Fibroblast of skin of abdomen (primary cell): ENCODE data around the gene PBRM1.

Source experiments
- DNase-seq: peaks from one replicate; pipeline ENCODE4 v3.0.0-alpha.2; 2013

PBRM1 gene

DNA sequence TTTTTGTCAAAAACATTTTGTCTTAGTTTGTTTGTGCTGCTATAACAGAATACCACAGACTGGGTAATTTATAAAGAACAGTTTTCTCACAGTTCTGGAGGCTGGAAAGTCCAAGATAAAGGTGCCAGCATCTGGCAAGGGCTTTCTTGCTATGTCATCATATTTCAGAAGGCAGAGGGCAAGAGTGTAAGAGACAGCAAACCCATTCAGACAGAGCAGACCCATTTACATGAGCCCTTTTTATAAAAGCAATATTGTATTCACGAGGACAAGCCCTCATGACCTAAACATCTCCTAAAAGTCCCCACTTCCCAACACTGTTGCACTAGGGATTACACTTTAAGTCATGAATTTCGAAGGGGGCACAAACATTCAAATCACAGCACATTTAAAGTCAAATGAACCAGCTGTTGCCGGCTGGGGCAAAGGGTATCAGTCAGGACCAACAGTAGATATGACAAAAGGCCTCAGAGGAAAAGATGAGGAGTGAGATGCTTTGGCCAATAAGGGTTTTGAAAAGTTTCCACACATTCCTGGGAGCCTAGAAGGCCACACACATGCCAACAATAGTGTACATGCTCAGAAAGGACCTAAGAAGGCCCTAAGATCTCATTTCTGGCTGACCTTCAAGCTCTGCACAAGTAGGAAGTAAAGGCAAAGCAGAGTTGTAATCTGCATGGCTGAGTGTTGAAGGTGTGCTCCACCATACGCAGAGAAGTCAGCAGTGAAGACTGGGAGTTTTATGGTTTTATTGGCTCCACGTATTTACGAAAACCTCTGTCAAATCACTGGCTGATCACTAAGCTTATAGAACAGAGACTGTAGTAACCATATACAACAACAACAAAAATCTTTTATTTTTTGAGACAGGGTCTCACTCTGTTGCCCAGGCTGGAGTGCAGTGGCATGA is 111.4 kb downstream of the PBRM1 start:
- no peak for DNase-seq

- DNase-seq: no peak
These were observed 113.5 kb downstream of the PBRM1 start for GRCh38 chr3:52572221-52572620.

- peak; percentile 33 for DNase-seq
These were observed 115.6 kb downstream of the PBRM1 start for GRCh38 chr3:52570076-52570475.

- DNase-seq: no peak
These were observed 117.6 kb downstream of the PBRM1 start for GRCh38 chr3:52568069-52568468.

DNA sequence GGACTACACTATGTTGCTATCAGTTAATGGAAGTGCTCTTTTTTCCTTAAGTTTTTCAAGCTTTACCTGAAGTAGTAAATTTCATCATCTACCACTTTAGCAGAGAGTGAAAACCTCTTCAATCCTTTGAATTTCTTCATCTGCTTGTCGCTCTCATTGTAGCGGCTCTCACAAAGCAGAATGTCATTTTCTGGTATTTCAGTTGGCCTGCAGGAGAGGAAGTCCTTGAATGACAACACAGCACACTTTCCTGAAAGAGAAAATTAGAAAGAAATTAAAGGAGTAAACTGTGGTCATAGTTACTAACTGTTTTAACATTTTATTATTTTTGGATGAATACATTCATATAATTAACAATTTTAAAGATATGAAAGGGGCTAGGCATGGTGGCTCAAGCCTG is 121.7 kb downstream of the PBRM1 start:
- DNase-seq: no peak

DNA sequence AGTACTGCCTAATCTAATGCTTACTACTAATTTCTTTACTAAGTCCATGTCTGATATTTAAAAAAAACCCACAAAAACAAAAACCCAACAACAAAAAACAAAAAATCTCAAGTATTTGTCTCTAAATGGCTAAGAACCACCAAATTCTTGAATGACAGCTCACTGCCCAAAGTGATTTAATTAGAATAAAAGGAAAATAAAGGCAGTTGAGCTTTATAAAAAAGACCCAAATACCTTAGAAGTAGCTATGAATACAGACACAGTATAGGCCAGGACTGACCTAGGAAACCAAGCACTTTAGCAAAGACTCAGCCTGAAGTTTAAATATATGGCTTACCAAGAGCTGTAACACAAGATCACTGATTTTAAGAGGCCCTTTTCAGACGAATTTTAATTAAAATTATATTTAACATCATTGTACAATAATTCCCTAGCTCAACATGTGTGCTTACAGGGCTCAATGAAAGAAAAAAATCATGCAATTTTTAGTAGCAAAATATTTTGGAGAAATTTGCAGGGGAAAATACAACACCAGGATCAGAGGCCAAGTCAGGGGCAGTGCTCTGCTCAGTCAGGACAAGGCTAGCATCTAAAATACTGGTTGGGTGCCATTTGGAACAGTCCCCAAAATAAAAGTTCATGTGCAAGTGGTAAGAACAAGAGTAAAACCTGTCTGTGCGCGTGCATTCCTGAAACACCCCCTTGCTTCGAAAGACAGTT is 124.5 kb downstream of the PBRM1 start:
- peak; percentile 13 for DNase-seq

- no peak for DNase-seq
These were observed 127.3 kb downstream of the PBRM1 start for GRCh38 chr3:52558436-52558835.

DNA sequence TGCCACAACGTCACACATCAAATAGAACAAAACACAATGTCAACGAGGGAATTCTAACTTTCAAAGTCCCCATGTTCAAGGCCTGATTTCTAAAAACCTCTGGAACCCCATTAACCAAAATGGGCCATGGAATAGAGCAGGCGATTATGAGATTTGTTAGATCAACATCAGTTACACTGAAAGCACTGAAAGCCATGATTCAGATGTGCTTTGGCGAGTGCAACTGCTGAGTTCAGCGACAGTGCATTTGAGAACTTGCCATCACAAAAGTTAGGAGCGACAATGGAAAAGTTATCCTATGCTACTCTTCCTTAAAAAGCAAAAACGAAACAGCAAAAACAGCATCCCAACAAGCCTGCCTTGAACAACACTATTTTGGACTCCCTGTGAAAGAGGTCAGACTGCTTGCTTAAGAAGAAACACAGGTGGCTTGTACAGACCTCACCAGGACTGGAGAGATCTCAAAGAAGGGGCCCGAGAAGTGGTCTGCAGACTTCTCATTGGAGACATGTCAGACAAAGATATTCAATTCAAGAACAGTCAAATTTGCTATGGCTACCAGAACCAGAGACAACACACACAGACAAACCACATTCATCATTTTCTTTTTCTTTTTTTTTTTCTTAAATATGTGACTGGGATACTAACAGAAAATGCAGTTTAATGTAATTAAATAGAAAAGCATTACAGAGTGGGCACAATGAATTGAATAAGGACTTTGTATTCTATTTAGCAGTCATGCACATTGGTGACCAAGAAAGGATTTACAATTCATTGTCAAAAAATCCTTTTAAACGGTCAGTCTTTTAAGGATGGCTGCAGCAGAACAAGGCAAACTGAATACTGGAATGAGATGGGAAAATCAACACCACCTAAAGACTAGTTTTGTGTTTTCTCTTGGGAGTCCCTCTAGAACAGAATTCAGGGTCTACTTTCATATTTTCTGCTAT is 128.4 kb downstream of the PBRM1 start:
- no peak for DNase-seq

- DNase-seq: peak; percentile 26
These were observed 130.7 kb downstream of the PBRM1 start for GRCh38 chr3:52555056-52555455.

- DNase-seq: no peak
These were observed 131.5 kb downstream of the PBRM1 start for GRCh38 chr3:52554026-52554755.

- DNase-seq: no peak
These were observed 133.6 kb downstream of the PBRM1 start for GRCh38 chr3:52552089-52552488.

GRCh38 chr3:52551118-52551517 is 134.6 kb downstream of the PBRM1 start:
- DNase-seq: no peak

GRCh38 chr3:52547143-52547542 is 138.6 kb downstream of the PBRM1 start:
- no peak for DNase-seq

- DNase-seq: no peak
These were observed 139.4 kb downstream of the PBRM1 start for GRCh38 chr3:52546111-52546901.

DNA sequence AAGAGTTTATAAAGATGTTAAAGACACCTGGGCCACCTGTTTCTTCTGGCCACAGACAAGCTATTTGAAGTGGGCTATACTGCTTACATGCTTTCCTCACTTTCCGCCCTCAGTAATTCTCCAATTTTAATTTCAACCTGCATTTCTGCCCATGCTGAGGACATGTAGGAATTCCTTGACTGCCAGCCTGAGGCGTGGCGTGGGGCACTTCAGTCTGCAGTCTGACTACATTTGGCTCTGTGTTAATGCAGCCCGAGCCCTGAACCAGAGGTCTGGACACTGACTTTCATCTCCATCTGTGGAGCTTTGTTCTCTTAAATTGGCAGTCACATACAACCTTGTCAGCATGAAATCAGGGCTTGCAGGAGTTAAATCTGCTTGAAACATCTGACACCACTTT is 140.8 kb downstream of the PBRM1 start:
- no peak for DNase-seq

DNA sequence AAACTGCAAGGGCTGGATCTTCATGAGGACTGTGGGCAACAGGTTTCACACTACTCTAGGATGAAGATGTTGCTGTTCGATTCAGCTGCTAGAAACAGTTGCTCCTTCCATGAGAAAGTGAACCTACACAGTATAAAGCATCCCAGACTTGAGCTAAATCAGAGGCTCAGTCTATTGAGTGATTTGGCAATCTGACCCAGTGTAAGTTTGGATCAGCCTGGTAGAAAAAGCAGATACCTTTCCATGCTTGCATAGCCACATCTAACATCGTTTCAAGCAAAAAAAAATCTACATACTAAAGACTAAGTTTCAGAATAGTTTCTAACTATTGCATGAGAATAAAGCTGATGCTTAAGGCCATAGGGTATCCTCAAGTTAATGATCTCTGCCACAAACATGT is 144.7 kb downstream of the PBRM1 start:
- DNase-seq: no peak

DNA sequence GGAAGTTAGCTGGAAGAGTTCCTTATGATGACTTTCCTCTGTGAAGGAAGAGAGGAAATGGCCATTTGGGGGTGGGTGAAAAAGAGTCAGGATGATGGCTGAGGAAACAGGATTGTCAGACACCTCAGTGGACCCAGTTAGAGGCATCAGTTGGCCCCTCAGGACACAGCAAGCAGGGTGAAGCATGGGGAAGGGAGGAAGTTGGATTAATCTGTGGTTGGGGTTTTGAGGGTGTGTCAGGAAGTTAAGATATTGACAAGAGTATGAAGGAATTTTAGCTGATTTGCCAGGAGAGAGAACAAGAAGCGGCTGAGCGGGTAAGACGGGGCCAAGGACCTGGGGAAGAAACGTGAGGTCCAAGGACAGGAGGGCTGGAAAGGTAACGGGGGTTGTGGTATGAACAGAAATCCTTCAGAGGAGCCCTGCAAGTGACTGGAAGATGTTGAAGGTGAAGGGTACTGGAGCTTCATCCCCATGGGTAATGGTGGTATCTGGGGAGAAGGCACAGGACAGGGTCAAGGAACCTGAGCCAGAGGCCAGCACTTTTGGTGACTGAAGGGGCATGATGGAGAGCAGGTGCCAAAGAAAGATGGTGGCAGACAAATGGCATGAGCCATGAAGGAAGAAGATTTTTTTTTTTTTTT is 146.6 kb downstream of the PBRM1 start:
- no peak for DNase-seq

- DNase-seq: no peak
These were observed 147.8 kb downstream of the PBRM1 start for GRCh38 chr3:52537726-52538421.

- DNase-seq: no peak
These were observed 148.5 kb downstream of the PBRM1 start for GRCh38 chr3:52537165-52537620.
